Keratinocyte (primary cell): ENCODE measurements around the gene ZNF780B.

Experiments
- EZH2 ChIP-seq: IDR thresholded peaks from one replicate; pipeline ENCODE4 v1.6.1; 2012; ENCODE audit warnings: inconsistent platforms, mild to moderate bottlenecking, low read length, moderate library complexity
- TF ChIP-seq, protein P1 (sequence below), 3 experiments: IDR thresholded peaks in 1 of 3; conservative IDR thresholded peaks in 1 of 3; optimal IDR thresholded peaks in 1 of 3; 2 replicates in 2 of 3; 3 replicates in 1 of 3; pipeline versions ENCODE3 to v1.5.1; 2011; ENCODE audit warnings: low read length in 3 of 3, mild to moderate bottlenecking in 3 of 3, moderate library complexity in 2 of 3, control low read depth in 1 of 3, inconsistent platforms in 1 of 3; ENCODE audit not compliant: insufficient read depth in 2 of 3; ENCODE audit errors: extremely low read depth in 1 of 3

DNA sequence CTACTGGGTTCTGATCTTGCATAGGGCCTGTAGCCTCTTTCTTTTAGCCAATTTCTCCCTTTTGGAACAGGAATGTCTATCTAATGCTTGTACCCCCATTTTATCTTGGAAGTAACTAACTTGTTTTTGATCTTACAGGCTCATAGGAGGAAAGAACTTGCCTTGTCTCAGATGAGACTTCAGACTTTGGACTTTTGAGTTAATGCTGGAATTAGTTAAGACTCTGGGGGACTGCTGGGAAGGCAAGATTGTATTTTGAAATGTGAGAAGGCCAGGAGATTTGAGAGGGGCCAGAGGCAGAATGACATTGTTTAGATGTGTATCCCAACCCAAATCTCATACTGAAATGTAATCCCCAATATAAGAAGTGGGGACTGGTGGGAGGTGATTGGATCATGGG is 61.7 kb downstream of the ZNF780B start:
- TF ChIP-seq EZH2 = no peak
- TF ChIP-seq, protein P1, sequence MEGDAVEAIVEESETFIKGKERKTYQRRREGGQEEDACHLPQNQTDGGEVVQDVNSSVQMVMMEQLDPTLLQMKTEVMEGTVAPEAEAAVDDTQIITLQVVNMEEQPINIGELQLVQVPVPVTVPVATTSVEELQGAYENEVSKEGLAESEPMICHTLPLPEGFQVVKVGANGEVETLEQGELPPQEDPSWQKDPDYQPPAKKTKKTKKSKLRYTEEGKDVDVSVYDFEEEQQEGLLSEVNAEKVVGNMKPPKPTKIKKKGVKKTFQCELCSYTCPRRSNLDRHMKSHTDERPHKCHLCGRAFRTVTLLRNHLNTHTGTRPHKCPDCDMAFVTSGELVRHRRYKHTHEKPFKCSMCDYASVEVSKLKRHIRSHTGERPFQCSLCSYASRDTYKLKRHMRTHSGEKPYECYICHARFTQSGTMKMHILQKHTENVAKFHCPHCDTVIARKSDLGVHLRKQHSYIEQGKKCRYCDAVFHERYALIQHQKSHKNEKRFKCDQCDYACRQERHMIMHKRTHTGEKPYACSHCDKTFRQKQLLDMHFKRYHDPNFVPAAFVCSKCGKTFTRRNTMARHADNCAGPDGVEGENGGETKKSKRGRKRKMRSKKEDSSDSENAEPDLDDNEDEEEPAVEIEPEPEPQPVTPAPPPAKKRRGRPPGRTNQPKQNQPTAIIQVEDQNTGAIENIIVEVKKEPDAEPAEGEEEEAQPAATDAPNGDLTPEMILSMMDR (optimal IDR thresholded peaks at IDR 0.05 in 1 of 3, IDR thresholded peaks at IDR 0.05 in 1 of 3, conservative IDR thresholded peaks at IDR 0.05 in 1 of 3; ENCODE audit: extremely low read depth in 1 of 3, insufficient read depth in 2 of 3, low read length in 3 of 3) = no peak
